HG02588 (cell line): Measurements from ENCODE around the gene UQCRFS1.

Source experiments
- ATAC-seq: cut with Tn5 transposase; IDR thresholded peaks from one replicate; pipeline ENCODE4 v1.9.1; 2021; ENCODE audit warnings: mild to moderate bottlenecking, moderate library complexity; ENCODE audit not compliant: unreplicated experiment

UQCRFS1 gene

GRCh38 chr19:29170554-29170953, 42.4 kb downstream of the UQCRFS1 start:
- ATAC-seq, result no peak

- ATAC-seq, result no peak
Measured at GRCh38 chr19:29162694-29163093, 50.3 kb downstream of the UQCRFS1 start.

DNA sequence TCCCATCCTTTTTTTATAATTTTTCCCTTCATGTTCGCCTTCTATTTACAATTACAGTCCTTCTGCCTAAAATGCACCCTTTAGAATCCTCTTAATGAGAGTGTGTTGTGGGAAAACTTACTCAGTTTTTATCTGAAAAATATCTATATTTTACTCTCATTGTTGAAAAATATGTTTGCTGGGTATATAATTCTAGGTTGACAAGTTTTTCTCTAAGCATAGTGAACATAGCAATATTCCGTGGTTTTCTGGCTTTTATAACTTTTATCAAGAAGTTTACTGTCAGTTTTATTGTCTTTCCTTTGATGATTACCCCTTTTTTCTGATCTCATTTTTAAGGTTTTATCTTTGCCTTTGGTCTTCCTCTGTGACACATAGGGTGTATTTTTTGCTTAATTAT, 57.3 kb downstream of the UQCRFS1 start:
- no peak for ATAC-seq
